ENCODE measurements around the gene SEPTIN12.
"Not testable (repeated sequence)": the region's sequence is repeated elsewhere in the genome, so short reads cannot be mapped to it uniquely, and the experiment has no call there.

The SEPTIN12 gene

GRCh38 chr16:4790871-4791270 is 2.7 kb upstream of the SEPTIN12 start:
- FAIRE-seq, result no peak
- no peak for DNase-seq (ENCODE audit: insufficient read length, low spot score)
- no peak for TF ChIP-seq CTCF (IDR thresholded peaks at IDR 0.05; ENCODE audit: insufficient read depth, missing control alignments)

DNA sequence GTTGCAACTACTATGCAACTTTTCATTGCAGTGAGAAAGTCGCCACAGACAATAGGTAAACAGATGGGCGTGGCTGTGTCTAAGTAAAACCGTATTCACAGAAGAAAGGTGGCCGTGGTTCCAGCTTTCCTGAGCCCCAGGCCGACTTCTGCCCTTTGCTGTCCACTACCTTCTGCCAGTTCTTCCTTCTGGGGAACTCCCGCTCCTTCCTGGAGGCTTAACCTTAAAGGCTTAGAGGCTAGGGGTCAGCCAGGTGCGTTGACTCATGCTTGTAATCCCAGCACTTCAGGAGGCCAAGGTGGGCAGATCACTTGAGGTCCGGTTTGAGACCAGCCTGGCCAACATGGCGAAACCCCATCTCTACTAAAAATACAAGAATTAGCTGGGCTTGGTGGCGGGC is 2.1 kb upstream of the SEPTIN12 start:
- FAIRE-seq, result no peak
- no peak for DNase-seq (ENCODE audit: insufficient read length, low spot score)

DNA sequence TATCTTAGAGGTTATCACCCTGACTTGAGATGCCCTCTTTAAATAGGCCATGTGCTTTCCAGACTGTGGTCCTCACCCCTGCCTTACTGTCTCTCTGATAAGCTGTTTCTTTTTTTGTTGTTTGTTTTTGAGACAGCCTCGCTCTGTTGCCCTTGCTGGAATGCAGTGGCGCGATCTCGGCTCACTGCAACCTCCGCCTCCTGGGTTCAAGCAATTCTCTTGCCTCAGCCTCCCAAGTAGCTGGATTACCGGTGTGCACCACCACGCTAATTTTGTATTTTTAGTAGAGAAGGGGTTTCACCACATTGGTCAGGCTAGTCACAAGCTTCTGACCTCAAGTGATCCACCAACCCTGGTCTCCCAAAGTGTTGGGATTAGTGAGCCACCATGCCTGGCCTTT is 765 bp upstream of the SEPTIN12 start:
- FAIRE-seq, result no peak
- no peak for DNase-seq (ENCODE audit: insufficient read length, low spot score)
- TF ChIP-seq CTCF (IDR thresholded peaks at IDR 0.05; ENCODE audit: insufficient read depth, missing control alignments), result no peak

More for the DNA sequence above, 2.1 kb upstream of the SEPTIN12 start:
- TF ChIP-seq CTCF (IDR thresholded peaks at IDR 0.05; ENCODE audit: insufficient read depth, missing control alignments), result no peak

DNA sequence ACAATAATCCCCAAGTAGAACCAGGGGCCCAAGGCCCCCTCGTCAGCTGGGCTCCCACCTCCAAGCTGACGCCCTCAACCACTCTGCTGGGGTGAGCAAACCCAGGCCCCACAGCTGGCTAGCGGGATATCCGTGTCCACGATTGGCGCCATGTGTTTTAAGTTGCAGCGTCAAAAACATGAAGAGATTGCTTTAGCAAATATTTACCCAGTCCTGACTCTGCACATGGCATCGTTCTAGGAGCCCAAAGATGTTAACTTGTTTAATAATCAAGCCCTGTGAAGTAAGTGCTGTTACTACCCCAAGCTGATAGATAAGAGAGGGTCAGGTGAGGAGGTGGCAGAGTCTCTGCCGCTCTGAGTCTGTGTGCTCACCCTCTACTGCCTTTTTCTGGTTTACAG is 344 bp upstream of the SEPTIN12 start:
- no peak for DNase-seq (ENCODE audit: insufficient read length, low spot score)
- no peak for TF ChIP-seq CTCF (IDR thresholded peaks at IDR 0.05; ENCODE audit: insufficient read depth, missing control alignments)
- FAIRE-seq, result no peak

DNA sequence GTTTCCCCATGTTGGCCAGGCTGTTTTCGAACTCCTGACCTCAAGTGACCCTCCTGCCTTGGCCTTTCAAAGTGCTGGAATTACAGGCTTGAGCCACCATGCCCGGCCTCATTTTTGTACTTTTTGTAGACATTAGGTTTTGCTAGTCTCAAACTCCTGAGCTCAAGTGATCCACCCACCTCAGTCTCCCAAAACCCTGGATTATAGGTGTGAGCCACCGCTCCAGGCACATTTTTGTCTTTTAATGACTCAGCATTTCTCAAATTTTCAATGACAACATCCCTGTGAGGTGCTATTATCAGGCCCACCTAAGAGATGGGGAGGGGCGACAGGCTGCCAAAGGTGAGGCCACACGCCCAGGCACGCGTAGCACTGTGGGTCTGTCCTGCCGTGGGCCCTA is 1.1 kb downstream of the SEPTIN12 start:
- DNase-seq (ENCODE audit: insufficient read length, low spot score) (no peak), FAIRE-seq (no peak)
- TF ChIP-seq CTCF (IDR thresholded peaks at IDR 0.05; ENCODE audit: insufficient read depth, missing control alignments), result no peak

- no peak for TF ChIP-seq CTCF (IDR thresholded peaks at IDR 0.05; ENCODE audit: insufficient read depth, missing control alignments)
- DNase-seq (ENCODE audit: insufficient read length, low spot score) (no peak), FAIRE-seq (no peak)
Observed at GRCh38 chr16:4785758-4786433, 2.2 kb downstream of the SEPTIN12 start.

DNA sequence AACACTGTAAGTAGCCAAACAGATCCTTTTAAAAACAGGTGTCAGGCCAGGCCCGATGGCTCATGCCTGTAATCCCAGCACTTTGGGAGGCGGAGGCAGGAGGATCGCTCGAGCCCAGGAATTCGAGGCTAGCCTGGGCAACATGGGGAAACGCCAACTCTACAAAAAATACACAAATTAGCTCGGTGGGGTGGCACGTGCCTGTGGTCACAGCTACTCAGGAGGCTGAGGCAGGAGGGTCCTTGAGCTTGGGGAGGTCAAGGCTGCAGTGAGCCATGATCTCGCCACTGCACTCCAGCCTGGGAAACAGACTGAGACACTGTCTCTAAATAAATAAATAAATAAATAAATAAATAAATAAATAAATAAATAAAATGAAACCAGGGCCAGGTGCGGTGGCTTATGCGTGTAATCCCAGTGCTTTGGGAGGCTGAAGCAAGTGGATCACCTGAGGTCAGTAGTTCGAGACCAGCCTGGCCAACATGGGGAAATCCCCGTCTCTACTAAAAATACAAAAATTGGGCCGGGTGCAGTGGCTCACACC is 3.6 kb downstream of the SEPTIN12 start:
- FAIRE-seq, result not testable (repeated sequence)

More for the DNA sequence above, 3.6 kb downstream of the SEPTIN12 start:
- not testable (repeated sequence) for DNase-seq (ENCODE audit: insufficient read length, low spot score)

Data from D721Med (cell line).